WTC11 (cell line): ENCODE measurements around the gene LAGE3. TPM values are rescaled to one million over a fixed set of nuclear protein-coding genes. Genes with fewer than 3 reads are reported as not detected.
A peak's percentile ranks its signal among the peaks of the same experiment; 100 is the strongest.

Experiments
- ATAC-seq: fragments of 200-7000 bp; cut with Tn5 transposase; 2 replicates; pipeline ENCODE4 v1.10.0; 2021; ENCODE audit warnings: mild to moderate bottlenecking, moderate library complexity
- CTCF ChIA-PET: fragments of 300-600 bp; sonication (Branson Sonifier 250); formaldehyde crosslinking; loops from one replicate; lab custom pipeline; 2021; ENCODE audit warnings: antibody characterized with exemption; lab: Charles Lee
- POLR2A ChIA-PET: fragments of 350-600 bp; sonication (Branson Sonifier 250); formaldehyde crosslinking; loops from one replicate; lab custom pipeline; 2021; ENCODE audit warnings: antibody characterized with exemption; lab: Charles Lee
- DNase-seq: peaks from one replicate; pipeline ENCODE4 v3.0.0; 2021; ENCODE audit warnings: low spot score
- H3K27ac Mint-ChIP-seq: 2 replicates; pipeline ENCODE4 v1.8.0; 2021; ENCODE audit warnings: mixed read lengths
- H3K27me3 Mint-ChIP-seq: 2 replicates; pipeline ENCODE4 v1.8.0; 2021; ENCODE audit warnings: low read depth, mild to moderate bottlenecking, moderate library complexity, mixed read lengths
- H3K36me3 Mint-ChIP-seq: 2 replicates; pipeline ENCODE4 v1.8.0; 2021; ENCODE audit warnings: mixed read lengths
- H3K4me1 Mint-ChIP-seq: 2 replicates; pipeline ENCODE4 v1.8.0; 2022; ENCODE audit warnings: mixed read lengths
- H3K4me3 Mint-ChIP-seq: 2 replicates; pipeline ENCODE4 v1.8.0; 2021; ENCODE audit warnings: mild to moderate bottlenecking, moderate library complexity, mixed read lengths
- H3K9me3 Mint-ChIP-seq: 2 replicates; pipeline ENCODE4 v1.8.0; 2021; ENCODE audit warnings: mixed read lengths
- EMX1 ChIP-seq: fragments of 250-450 bp; sonication (Bioruptor Pico); IDR thresholded peaks from 2 replicates; pipeline ENCODE4 v1.8.0; 2021; ENCODE audit warnings: mild to moderate bottlenecking
- ESRRA ChIP-seq: sonication (generic); formaldehyde crosslinking; IDR thresholded peaks from 2 replicates; pipeline ENCODE4 v1.8.1; 2022; ENCODE audit warnings: mild to moderate bottlenecking, missing genetic modification reagents, borderline replicate concordance
- ETV6 ChIP-seq: sonication (generic); formaldehyde crosslinking; IDR thresholded peaks from 2 replicates; pipeline ENCODE4 v1.8.1; 2022; ENCODE audit warnings: mild to moderate bottlenecking, missing genetic modification reagents
- FOXK1 ChIP-seq: sonication (generic); formaldehyde crosslinking; IDR thresholded peaks from 2 replicates; pipeline ENCODE4 v1.8.0; 2022; ENCODE audit warnings: mild to moderate bottlenecking, moderate library complexity, missing genetic modification reagents
- NR2C2 ChIP-seq: sonication (generic); formaldehyde crosslinking; IDR thresholded peaks from 2 replicates; pipeline ENCODE4 v1.8.0; 2022; ENCODE audit warnings: mild to moderate bottlenecking, missing genetic modification reagents
- RELA ChIP-seq: sonication (generic); formaldehyde crosslinking; IDR thresholded peaks from 2 replicates; pipeline ENCODE4 v1.8.1; 2022; ENCODE audit warnings: missing genetic modification reagents, mild to moderate bottlenecking, borderline replicate concordance
- SP1 ChIP-seq: sonication (generic); formaldehyde crosslinking; conservative IDR thresholded peaks from 2 replicates; pipeline ENCODE4 v1.8.1; 2022; ENCODE audit warnings: missing genetic modification reagents
- TEAD1 ChIP-seq: sonication (generic); formaldehyde crosslinking; IDR thresholded peaks from 2 replicates; pipeline ENCODE4 v1.8.0; 2022; ENCODE audit warnings: mild to moderate bottlenecking, missing genetic modification reagents
- ZNF138 ChIP-seq: sonication (generic); formaldehyde crosslinking; conservative IDR thresholded peaks from 2 replicates; pipeline ENCODE4 v1.8.1; 2022; ENCODE audit warnings: mild to moderate bottlenecking, moderate library complexity, missing genetic modification reagents
- ZNF416 ChIP-seq: fragments of 250-450 bp; sonication (Bioruptor Pico); IDR thresholded peaks from 2 replicates; pipeline ENCODE4 v1.9.0; 2021; ENCODE audit warnings: mild to moderate bottlenecking, inconsistent platforms
- ZNF423 ChIP-seq: fragments of 250-450 bp; sonication (Bioruptor Pico); IDR thresholded peaks from 2 replicates; pipeline ENCODE4 v2.1.2; 2022; ENCODE audit warnings: mild to moderate bottlenecking, moderate library complexity
- total RNA-seq: library from RNA; stranded (reverse); gene quantifications from 3 replicates; pipeline ENCODE4 v1.2.3, GENCODE V29; 2021
- TF ChIP-seq, protein P1 (sequence below): sonication (generic); formaldehyde crosslinking; IDR thresholded peaks from 2 replicates; pipeline ENCODE4 v1.8.1; 2022; ENCODE audit warnings: mild to moderate bottlenecking, moderate library complexity, missing genetic modification reagents
- TF ChIP-seq, protein P2 (sequence below): sonication (generic); formaldehyde crosslinking; IDR thresholded peaks from 2 replicates; pipeline ENCODE4 v1.8.0; 2022; ENCODE audit warnings: mild to moderate bottlenecking, missing genetic modification reagents
- TF ChIP-seq, protein P3 (sequence below): sonication (generic); formaldehyde crosslinking; IDR thresholded peaks from 2 replicates; pipeline ENCODE4 v1.8.1; 2023; ENCODE audit warnings: mild to moderate bottlenecking, missing genetic modification reagents, moderate library complexity
- TF ChIP-seq, protein P4 (sequence below): sonication (generic); formaldehyde crosslinking; IDR thresholded peaks from 2 replicates; pipeline ENCODE4 v1.8.1; 2023; ENCODE audit warnings: mild to moderate bottlenecking, missing genetic modification reagents, borderline replicate concordance
- TF ChIP-seq, protein P5 (sequence below): sonication (generic); formaldehyde crosslinking; IDR thresholded peaks from 2 replicates; pipeline ENCODE4 v1.8.0; 2023; ENCODE audit warnings: missing genetic modification reagents, mild to moderate bottlenecking, borderline replicate concordance
- TF ChIP-seq, protein P6 (sequence below): fragments of 250-450 bp; sonication (Bioruptor Pico); conservative IDR thresholded peaks from 2 replicates; pipeline ENCODE4 v1.9.0; 2021; ENCODE audit warnings: mild to moderate bottlenecking

Gene LAGE3
- total RNA-seq, 1 experiment from 2014 or later = 46.1 TPM

DNA sequence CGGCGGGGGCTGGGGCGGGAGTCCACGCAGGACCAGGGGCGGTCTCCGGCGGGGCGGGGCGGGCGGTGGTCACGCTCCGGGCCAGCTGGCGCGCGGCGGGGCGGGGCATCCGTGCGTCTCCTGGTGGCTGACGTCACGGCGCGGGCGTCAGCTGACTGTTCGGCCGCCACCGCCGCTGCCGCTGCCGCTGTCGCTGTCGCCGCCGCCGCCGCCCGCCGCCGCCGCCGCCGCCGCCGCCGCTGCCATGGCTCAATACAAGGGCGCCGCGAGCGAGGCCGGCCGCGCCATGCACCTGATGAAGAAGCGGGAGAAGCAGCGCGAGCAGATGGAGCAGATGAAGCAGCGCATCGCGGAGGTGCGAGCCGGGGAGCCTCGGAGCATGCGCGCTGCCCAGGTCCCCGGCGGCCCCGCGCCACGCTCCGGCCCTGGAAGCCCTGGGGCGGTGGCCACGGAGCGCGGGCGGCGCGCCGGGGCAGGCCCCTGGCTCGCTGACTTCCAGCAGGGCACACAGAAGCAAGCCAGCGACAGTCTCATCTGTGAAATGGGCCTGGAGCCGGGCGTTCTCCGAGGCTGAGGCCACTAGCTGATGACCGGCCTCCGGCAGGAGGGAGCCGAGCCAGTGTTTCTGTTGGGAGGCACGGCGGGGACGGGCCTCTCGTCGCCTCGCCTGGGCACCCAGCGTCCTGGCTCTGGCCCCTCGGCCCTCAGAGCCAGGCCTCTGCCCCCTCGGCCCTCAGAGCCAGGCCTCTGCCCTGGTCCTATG, 34.9 kb downstream of the LAGE3 start, which contains the start of gene FAM50A:
Gene FAM50A, plus strand, starts transcription at position 150 of the 763 bp plus-strand sequence. Its CDS starts 95 bp downstream, at position 245.
- DNase-seq (peak; percentile 37), ATAC-seq (peak; percentile 50)
- TF ChIP-seq RELA (no peak), ETV6 (no peak), ZNF416 (CRISPR knock-in tag) (no peak), EMX1 (no peak), NR2C2 (CRISPR knock-in tag) (no peak), ZNF423 (CRISPR knock-in tag) (no peak), SP1 (CRISPR knock-in tag) (0 out of 2 replicates have a peak, but pooled peaks have one; percentile 14)
- TF ChIP-seq, protein P1, sequence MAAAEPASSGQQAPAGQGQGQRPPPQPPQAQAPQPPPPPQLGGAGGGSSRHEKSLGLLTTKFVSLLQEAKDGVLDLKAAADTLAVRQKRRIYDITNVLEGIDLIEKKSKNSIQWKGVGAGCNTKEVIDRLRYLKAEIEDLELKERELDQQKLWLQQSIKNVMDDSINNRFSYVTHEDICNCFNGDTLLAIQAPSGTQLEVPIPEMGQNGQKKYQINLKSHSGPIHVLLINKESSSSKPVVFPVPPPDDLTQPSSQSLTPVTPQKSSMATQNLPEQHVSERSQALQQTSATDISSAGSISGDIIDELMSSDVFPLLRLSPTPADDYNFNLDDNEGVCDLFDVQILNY (CRISPR knock-in tag) = no peak
- TF ChIP-seq, protein P2, sequence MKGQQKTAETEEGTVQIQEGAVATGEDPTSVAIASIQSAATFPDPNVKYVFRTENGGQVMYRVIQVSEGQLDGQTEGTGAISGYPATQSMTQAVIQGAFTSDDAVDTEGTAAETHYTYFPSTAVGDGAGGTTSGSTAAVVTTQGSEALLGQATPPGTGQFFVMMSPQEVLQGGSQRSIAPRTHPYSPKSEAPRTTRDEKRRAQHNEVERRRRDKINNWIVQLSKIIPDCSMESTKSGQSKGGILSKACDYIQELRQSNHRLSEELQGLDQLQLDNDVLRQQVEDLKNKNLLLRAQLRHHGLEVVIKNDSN (CRISPR knock-in tag) = 0 out of 2 replicates have a peak, but pooled peaks have one; percentile 16
- TF ChIP-seq, protein P3, sequence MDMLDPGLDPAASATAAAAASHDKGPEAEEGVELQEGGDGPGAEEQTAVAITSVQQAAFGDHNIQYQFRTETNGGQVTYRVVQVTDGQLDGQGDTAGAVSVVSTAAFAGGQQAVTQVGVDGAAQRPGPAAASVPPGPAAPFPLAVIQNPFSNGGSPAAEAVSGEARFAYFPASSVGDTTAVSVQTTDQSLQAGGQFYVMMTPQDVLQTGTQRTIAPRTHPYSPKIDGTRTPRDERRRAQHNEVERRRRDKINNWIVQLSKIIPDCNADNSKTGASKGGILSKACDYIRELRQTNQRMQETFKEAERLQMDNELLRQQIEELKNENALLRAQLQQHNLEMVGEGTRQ (CRISPR knock-in tag) = peak; percentile 87
- Mint-ChIP-seq H3K4me3 (peak within 1 kb of the TSS; percentile 70), H3K27ac (peak within 1 kb of the TSS; percentile 68), H3K27me3 (no peaks in the 10 kb centered on the region), H3K9me3 (no peaks in the 10 kb centered on the region), H3K36me3 (peaks cover 15% of the 10 kb centered on the region), H3K4me1 (no peaks in the 10 kb centered on the region)
- ChIA-PET POLR2A (no interaction called here), CTCF (no interaction called here)

DNA sequence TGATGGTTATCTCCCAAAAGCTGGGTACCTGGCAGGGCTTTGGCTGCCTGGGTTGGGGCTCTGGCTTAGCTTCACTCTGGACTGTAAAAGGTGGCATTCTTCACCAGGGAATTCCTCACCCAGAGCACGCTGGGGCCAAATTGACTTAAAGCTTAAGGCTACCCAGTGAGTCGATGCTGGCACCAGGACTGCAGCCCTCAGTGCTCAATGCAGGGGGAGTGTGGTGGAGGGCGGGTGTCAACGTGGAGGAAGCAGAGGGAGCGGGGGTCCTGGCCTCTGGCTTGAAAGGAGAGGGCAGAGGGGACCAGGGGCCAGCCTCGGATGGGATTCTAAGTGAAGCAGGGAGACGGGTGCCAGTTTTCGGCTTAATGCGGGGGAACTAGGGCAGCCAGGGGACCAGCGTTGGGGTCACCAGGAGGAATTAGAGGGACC, 35.6 kb downstream of the LAGE3 start:
- peak; percentile 46 for ATAC-seq
- Mint-ChIP-seq H3K9me3 (no peaks in the 10 kb centered on the region), H3K27me3 (no peaks in the 10 kb centered on the region), H3K27ac (peak overlapping the region; percentile 68), H3K4me1 (no peaks in the 10 kb centered on the region), H3K36me3 (peaks cover 16% of the 10 kb centered on the region), H3K4me3 (peak overlapping the region; percentile 70)
- CTCF ChIA-PET = interaction anchor here (0.5 to 0.7 kb wide), 2 partner anchors 17 to 18 kb away, joined by 3 to 6 read pairs; no protein-coding TSS in a partner anchor
- no peak for DNase-seq
- POLR2A ChIA-PET = no interaction called here
- TF ChIP-seq, protein P4, sequence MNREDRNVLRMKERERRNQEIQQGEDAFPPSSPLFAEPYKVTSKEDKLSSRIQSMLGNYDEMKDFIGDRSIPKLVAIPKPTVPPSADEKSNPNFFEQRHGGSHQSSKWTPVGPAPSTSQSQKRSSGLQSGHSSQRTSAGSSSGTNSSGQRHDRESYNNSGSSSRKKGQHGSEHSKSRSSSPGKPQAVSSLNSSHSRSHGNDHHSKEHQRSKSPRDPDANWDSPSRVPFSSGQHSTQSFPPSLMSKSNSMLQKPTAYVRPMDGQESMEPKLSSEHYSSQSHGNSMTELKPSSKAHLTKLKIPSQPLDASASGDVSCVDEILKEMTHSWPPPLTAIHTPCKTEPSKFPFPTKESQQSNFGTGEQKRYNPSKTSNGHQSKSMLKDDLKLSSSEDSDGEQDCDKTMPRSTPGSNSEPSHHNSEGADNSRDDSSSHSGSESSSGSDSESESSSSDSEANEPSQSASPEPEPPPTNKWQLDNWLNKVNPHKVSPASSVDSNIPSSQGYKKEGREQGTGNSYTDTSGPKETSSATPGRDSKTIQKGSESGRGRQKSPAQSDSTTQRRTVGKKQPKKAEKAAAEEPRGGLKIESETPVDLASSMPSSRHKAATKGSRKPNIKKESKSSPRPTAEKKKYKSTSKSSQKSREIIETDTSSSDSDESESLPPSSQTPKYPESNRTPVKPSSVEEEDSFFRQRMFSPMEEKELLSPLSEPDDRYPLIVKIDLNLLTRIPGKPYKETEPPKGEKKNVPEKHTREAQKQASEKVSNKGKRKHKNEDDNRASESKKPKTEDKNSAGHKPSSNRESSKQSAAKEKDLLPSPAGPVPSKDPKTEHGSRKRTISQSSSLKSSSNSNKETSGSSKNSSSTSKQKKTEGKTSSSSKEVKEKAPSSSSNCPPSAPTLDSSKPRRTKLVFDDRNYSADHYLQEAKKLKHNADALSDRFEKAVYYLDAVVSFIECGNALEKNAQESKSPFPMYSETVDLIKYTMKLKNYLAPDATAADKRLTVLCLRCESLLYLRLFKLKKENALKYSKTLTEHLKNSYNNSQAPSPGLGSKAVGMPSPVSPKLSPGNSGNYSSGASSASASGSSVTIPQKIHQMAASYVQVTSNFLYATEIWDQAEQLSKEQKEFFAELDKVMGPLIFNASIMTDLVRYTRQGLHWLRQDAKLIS = no peak
- TF ChIP-seq ESRRA (CRISPR knock-in tag) = no peak

DNA sequence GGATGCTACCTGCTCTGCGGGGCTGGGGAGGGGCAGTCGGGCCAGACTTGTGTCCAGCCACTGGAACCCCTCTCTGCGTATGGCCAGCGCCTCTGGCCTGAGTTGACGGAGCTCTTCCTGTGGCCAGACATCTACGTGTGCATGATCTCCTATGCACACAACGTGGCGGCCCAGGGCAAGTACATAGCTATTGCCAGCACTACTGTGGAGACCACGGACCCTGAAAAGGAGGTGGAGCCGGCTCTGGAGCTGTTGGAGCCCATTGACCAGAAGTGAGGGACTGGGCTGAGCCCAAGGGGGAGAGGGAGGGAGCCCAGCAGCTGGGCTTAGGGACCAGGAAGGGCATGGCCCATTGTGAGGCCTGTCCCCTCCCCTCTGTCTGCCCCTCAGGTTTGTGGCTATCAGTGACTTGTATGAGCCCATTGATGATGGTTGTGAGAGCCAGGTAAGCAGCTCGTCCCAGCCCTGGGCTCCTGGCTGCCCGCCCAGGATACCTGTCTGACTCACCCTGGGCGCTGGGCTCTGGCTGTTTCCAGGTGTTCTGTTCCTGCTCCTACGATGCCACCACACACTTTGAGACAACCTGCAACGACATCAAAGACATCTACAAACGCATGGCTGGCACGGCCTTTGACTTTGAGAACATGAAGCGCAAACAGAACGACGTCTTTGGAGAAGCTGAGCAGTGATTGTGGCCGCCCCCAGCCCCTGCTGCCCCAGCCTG, 36.9 kb downstream of the LAGE3 start:
- H3K27me3 Mint-ChIP-seq = no peaks in the 10 kb centered on the region
- no peak overlapping the region for H3K27ac Mint-ChIP-seq
- no peaks in the 10 kb centered on the region for H3K9me3 Mint-ChIP-seq
- peaks cover 5% of the 10 kb centered on the region for H3K4me1 Mint-ChIP-seq
- POLR2A ChIA-PET = interaction anchor here (0.9 kb wide), 1 partner anchor 49 kb away, joined by 3 read pairs; the partner anchor contains the start of gene SLC10A3
- ATAC-seq = no peak
- CTCF ChIA-PET = no interaction called here
- no peak for DNase-seq
- H3K36me3 Mint-ChIP-seq = peaks cover 15% of the 10 kb centered on the region
- H3K4me3 Mint-ChIP-seq = no peak overlapping the region
- no peak for TF ChIP-seq FOXK1 (CRISPR knock-in tag)
- TF ChIP-seq, protein P5, sequence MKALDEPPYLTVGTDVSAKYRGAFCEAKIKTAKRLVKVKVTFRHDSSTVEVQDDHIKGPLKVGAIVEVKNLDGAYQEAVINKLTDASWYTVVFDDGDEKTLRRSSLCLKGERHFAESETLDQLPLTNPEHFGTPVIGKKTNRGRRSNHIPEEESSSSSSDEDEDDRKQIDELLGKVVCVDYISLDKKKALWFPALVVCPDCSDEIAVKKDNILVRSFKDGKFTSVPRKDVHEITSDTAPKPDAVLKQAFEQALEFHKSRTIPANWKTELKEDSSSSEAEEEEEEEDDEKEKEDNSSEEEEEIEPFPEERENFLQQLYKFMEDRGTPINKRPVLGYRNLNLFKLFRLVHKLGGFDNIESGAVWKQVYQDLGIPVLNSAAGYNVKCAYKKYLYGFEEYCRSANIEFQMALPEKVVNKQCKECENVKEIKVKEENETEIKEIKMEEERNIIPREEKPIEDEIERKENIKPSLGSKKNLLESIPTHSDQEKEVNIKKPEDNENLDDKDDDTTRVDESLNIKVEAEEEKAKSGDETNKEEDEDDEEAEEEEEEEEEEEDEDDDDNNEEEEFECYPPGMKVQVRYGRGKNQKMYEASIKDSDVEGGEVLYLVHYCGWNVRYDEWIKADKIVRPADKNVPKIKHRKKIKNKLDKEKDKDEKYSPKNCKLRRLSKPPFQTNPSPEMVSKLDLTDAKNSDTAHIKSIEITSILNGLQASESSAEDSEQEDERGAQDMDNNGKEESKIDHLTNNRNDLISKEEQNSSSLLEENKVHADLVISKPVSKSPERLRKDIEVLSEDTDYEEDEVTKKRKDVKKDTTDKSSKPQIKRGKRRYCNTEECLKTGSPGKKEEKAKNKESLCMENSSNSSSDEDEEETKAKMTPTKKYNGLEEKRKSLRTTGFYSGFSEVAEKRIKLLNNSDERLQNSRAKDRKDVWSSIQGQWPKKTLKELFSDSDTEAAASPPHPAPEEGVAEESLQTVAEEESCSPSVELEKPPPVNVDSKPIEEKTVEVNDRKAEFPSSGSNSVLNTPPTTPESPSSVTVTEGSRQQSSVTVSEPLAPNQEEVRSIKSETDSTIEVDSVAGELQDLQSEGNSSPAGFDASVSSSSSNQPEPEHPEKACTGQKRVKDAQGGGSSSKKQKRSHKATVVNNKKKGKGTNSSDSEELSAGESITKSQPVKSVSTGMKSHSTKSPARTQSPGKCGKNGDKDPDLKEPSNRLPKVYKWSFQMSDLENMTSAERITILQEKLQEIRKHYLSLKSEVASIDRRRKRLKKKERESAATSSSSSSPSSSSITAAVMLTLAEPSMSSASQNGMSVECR (CRISPR knock-in tag) = no peak
- TF ChIP-seq TEAD1 (CRISPR knock-in tag) = no peak
- TF ChIP-seq, protein P6, sequence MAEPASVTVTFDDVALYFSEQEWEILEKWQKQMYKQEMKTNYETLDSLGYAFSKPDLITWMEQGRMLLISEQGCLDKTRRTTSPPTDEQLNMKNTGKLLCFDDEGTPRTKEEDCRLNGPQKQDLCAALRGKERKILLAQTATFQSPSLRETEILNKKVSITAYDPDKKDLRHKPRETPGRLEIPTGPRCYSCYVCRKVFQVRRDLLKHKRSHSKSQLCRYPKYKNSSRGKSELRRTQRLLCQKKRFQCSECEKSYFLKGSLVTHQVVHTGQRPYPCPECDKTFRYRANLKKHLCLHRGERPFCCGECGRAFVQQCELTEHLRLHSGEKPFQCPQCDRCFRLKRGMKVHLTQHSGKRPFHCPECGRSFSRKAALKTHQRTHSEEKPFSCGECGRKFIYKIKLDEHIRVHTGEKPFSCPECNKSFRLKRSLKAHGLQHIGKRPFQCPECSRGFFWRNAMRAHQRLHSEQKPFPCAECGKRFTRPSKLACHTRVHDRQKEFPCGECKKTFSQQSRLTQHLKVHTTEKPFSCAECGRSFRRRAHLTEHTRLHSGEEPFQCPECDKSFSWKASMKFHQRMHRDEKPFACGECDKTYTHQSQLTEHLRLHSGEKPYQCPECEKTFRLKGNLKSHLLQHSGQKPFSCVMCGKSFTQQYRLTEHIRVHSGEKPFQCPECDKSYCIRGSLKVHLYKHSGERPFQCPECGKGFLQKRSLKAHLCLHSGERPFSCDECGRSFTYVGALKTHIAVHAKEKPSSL (CRISPR knock-in tag) = no peak
- no peak for TF ChIP-seq ZNF138 (CRISPR knock-in tag)
